Kidney (tissue), 14 donors: ENCODE results near the gene PLPP6. TPM values are rescaled to one million over a fixed set of nuclear protein-coding genes. Genes with fewer than 3 reads are reported as not detected.

Source experiments
- DNase-seq, 5 donors: peaks; one replicate each; pipeline ENCODE4 v3.0.0-alpha.2; 2013 to 2020
- FAIRE-seq: peaks from 2 replicates; lab custom pipeline; 2012; peaks lifted over from hg19 to GRCh38; lab: Jason Lieb, UNC
- H3K27ac ChIP-seq, 2 donors: one replicate each; pipeline ENCODE4 v1.7.0; 2013; ENCODE audit warnings: low read depth in 2 of 2, low read length in 2 of 2, inconsistent platforms in 1 of 2
- H3K27me3 ChIP-seq: one replicate; pipeline ENCODE4 v1.7.1; 2013; ENCODE audit warnings: low read length, inconsistent platforms; ENCODE audit not compliant: control insufficient read depth, insufficient read depth
- H3K36me3 ChIP-seq, 3 donors: one replicate each; pipeline versions ENCODE4 v1.7.0 to v1.7.1; 2013; ENCODE audit warnings: low read length in 3 of 3, control low read depth in 1 of 3, inconsistent platforms in 1 of 3; ENCODE audit not compliant: insufficient read depth in 3 of 3, control insufficient read depth in 2 of 3
- H3K4me1 ChIP-seq, 3 donors: one replicate each; pipeline versions ENCODE4 v1.7.0 to v1.7.1; 2013; ENCODE audit warnings: low read length in 3 of 3, inconsistent platforms in 1 of 3, low read depth in 1 of 3; ENCODE audit not compliant: control insufficient read depth in 2 of 3, insufficient read depth in 2 of 3
- H3K4me3 ChIP-seq, 3 donors: one replicate each; pipeline versions ENCODE4 v1.7.0 to v1.8.1; 2013; ENCODE audit warnings: low read length in 3 of 3, control low read depth in 1 of 3, inconsistent platforms in 1 of 3
- H3K9ac ChIP-seq, 3 donors: one replicate each; pipeline versions ENCODE4 v1.7.0 to v1.7.1; 2013; ENCODE audit warnings: low read length in 3 of 3, control low read depth in 1 of 3, inconsistent platforms in 1 of 3
- H3K9me3 ChIP-seq, 3 donors: one replicate each; pipeline versions ENCODE4 v1.7.0 to v1.7.1; 2013; ENCODE audit warnings: low read length in 3 of 3, control low read depth in 1 of 3, inconsistent platforms in 1 of 3; ENCODE audit not compliant: control insufficient read depth in 2 of 3, insufficient read depth in 1 of 3
- intact Hi-C: fragments of 100-400 bp; cut with DNase I; formaldehyde crosslinking; loops from one replicate; pipeline ENCODE4 v1.11.1; 2022
- polyA plus RNA-seq: library from polyadenylated mRNA; stranded (reverse); fragments of 350-450 nt; fragmentation: Illumina TruSeq; extraction: RNeasy Lipid Tissue Mini Kit (QIAGEN cat#74804); gene quantifications from one replicate; pipeline ENCODE4 v1.2.3, GENCODE V29; 2014; ENCODE audit warnings: low read depth, low replicate concordance; ENCODE audit not compliant: insufficient read depth
- total RNA-seq: library from RNA; stranded (reverse); fragmentation: NEBNext Ultra II Directional; extraction: Animal tissue kit (Norgen Biotek cat#: 25700); gene quantifications from one replicate; pipeline ENCODE4 v1.2.1, GENCODE V29; 2021
- TF ChIP-seq, protein P1 (sequence below): IDR thresholded peaks from 3 replicates; pipeline ENCODE4 v1.5.1; 2012; ENCODE audit warnings: mild to moderate bottlenecking, moderate library complexity, borderline replicate concordance; ENCODE audit not compliant: insufficient read depth; ENCODE audit errors: extremely low read depth
- donor health status: control.
- donor health status: control.
- donor health status: control.
- donor health status: control.
- donor health status: control.
- donor health status: DM: yes; HTN: yes; CAD: no.
- donor health status: Normal renal cell carcinoma (clear cell type).

PLPP6 gene
- total and polyA plus RNA-seq, 2 donors from 2014 or later = 6.7 to 9.0 TPM

DNA sequence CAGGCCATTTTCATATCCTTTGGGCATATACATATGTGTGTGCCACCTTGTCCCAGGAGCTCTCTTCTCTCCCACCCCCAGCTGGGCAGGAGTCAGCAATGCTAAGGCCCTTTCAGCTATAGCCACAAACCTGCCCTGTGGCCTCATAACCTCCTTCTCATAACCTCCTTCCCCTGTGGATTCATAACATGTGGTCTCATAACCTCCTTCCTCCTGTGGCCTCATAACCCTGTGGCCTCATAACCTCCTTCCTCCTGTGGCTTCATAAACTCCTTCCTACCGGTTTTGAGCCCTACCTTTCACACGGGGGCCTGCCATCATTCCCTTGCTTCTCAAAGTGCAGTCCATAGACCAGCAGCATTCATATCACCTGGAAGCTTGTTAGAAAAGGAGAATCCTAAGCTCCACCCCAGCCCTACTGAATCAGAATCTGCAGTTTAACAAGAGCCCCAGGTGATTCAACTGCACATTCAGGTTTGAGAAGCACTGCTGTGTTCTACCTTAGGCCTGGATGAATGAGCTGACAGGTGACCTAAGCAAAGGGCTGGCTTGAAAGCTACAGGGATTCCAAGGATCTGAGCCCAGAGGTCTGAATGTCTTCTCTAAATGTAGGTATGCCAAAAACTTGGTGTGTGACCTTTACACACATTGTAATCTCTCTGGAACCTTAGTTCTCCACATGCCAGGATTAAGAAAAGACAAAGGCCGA, 41.9 kb upstream of the PLPP6 start:
- H3K4me3 ChIP-seq = no peak overlapping the region
- TF ChIP-seq, protein P1, sequence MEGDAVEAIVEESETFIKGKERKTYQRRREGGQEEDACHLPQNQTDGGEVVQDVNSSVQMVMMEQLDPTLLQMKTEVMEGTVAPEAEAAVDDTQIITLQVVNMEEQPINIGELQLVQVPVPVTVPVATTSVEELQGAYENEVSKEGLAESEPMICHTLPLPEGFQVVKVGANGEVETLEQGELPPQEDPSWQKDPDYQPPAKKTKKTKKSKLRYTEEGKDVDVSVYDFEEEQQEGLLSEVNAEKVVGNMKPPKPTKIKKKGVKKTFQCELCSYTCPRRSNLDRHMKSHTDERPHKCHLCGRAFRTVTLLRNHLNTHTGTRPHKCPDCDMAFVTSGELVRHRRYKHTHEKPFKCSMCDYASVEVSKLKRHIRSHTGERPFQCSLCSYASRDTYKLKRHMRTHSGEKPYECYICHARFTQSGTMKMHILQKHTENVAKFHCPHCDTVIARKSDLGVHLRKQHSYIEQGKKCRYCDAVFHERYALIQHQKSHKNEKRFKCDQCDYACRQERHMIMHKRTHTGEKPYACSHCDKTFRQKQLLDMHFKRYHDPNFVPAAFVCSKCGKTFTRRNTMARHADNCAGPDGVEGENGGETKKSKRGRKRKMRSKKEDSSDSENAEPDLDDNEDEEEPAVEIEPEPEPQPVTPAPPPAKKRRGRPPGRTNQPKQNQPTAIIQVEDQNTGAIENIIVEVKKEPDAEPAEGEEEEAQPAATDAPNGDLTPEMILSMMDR = no peak
- intact Hi-C loops = no loop called here
- H3K36me3 ChIP-seq = no peaks in the 10 kb centered on the region
- H3K9me3 ChIP-seq = no peaks in the 10 kb centered on the region
- H3K9ac ChIP-seq = no peak overlapping the region
- no peak overlapping the region for H3K27ac ChIP-seq
- DNase-seq = no peak
- no peak for FAIRE-seq
- H3K27me3 ChIP-seq = no peaks in the 10 kb centered on the region
- H3K4me1 ChIP-seq = no peaks in the 10 kb centered on the region

DNA sequence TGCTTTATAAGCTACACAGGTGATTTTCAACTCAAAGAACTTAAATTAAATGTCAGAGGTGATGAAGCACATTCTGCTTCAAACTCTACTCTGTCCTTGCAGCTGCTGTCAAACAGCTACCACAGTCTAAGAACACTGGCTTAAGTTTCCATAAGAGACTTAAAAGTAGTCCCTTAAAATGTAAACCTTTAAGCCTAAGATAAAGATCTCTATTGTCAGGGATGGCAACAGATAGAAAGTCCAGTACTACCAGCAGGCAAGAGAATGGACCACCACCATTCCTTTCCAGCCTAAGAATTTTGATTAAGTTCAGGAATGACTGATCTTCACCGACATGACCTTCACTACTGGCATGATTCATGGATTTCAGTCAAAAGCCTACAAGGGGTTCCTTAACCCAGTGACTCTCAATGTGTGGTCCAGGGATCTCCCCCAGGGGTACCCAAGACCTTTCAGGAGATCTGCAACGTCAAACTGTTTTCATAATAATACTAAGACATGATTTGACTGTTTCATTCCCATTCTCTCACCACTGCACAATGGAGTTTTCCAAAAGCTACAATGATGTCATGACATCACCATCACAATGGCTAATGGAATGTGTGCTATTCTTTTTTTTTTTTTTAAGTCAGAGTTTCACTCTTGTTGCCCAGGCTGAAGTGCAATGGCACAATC, 41.1 kb upstream of the PLPP6 start:
- Histone ChIP-seq H3K9me3 (no peaks in the 10 kb centered on the region), H3K9ac (no peak overlapping the region), H3K27ac (no peak overlapping the region), H3K4me1 (no peaks in the 10 kb centered on the region), H3K27me3 (no peaks in the 10 kb centered on the region), H3K36me3 (no peaks in the 10 kb centered on the region), H3K4me3 (no peak overlapping the region)
- intact Hi-C loops = no loop called here
- TF ChIP-seq, protein P1 = no peak
- DNase-seq (no peak), FAIRE-seq (no peak)

DNA sequence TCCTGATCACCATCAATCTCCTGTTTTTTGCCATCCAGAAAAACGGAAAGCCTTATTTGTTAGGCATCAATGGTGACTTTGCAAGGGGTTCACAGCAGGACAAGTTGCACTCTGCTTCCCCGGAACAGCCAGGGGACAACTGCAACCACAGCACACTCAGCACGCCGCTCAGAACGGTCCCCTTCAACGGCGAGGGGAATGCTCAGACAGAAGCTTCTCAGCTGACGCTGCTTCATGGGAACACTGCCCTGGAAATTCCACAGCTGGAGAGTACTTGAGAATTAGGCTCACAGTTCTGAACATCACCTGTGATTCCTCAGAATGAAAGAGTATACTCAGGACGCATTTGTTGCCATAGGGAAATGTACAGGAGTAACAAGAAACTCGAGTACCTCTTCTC, 40.1 kb upstream of the PLPP6 start:
- Histone ChIP-seq H3K27me3 (no peaks in the 10 kb centered on the region), H3K9me3 (no peaks in the 10 kb centered on the region), H3K9ac (no peak overlapping the region), H3K36me3 (no peaks in the 10 kb centered on the region), H3K4me1 (no peaks in the 10 kb centered on the region), H3K27ac (no peak overlapping the region), H3K4me3 (no peak overlapping the region)
- TF ChIP-seq, protein P1 = no peak
- no peak for DNase-seq
- no peak for FAIRE-seq
- intact Hi-C loops = no loop called here
